Upper lobe of left lung (tissue), 4 donors: Measurements from ENCODE around the gene PLAAT3.
"Not testable (repeated sequence)": the region's sequence is repeated elsewhere in the genome, so short reads cannot be mapped to it uniquely, and the experiment has no call there.

Experiments used
- POLR2A ChIP-seq, 4 donors: fragments of 450-650 bp; IDR thresholded peaks; one replicate each; pipeline ENCODE4 v1.5.1; 2016 to 2017; ENCODE audit warnings: antibody characterized with exemption in 4 of 4, mild to moderate bottlenecking in 2 of 4
- TF ChIP-seq, protein P1 (sequence below), 6 experiments: fragments of 450-650 bp in 4 of 6; fragments of 200-600 bp in 2 of 6; sonication (generic) in 2 of 6; IDR thresholded peaks; one replicate each; pipeline ENCODE4 v1.5.1; 2016 to 2019; ENCODE audit warnings: antibody characterized with exemption in 6 of 6

DNA sequence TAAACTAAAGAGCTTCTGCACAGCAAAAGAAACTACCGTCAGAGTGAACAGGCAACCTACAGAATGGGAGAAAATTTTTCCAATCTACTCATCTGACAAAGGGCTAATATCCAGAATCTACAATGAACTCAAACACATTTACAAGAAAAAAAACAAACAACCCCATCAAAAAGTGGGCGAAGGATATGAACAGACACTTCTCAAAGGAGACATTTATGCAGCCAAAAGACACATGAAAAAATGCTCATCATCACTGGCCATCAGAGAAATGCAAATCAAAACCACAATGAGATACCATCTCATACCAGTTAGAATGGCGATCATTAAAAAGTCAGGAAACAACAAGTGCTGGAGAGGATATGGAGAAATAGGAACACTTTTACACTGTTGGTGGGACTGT, 35.4 kb downstream of the PLAAT3 start:
- TF ChIP-seq, protein P1, sequence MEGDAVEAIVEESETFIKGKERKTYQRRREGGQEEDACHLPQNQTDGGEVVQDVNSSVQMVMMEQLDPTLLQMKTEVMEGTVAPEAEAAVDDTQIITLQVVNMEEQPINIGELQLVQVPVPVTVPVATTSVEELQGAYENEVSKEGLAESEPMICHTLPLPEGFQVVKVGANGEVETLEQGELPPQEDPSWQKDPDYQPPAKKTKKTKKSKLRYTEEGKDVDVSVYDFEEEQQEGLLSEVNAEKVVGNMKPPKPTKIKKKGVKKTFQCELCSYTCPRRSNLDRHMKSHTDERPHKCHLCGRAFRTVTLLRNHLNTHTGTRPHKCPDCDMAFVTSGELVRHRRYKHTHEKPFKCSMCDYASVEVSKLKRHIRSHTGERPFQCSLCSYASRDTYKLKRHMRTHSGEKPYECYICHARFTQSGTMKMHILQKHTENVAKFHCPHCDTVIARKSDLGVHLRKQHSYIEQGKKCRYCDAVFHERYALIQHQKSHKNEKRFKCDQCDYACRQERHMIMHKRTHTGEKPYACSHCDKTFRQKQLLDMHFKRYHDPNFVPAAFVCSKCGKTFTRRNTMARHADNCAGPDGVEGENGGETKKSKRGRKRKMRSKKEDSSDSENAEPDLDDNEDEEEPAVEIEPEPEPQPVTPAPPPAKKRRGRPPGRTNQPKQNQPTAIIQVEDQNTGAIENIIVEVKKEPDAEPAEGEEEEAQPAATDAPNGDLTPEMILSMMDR (IDR thresholded peaks at IDR 0.05), result not testable (repeated sequence)
- TF ChIP-seq POLR2A (IDR thresholded peaks at IDR 0.05), result not testable (repeated sequence)
